Left ventricle myocardium inferior (tissue), 1 donor: Measurements from ENCODE around the gene TESPA1. TPM values are rescaled to one million over a fixed set of nuclear protein-coding genes. Genes with fewer than 3 reads are reported as not detected.

ENCODE experiments used
- DNase-seq: peaks from one replicate; pipeline ENCODE4 v3.0.0-alpha.2; 2020
- H3K27ac ChIP-seq: fragments of 200-600 bp; replicated peaks from 2 replicates; pipeline ENCODE4 v1.8.0; 2021
- H3K27me3 ChIP-seq: fragments of 200-600 bp; 2 replicates; pipeline ENCODE4 v1.8.0; 2021; ENCODE audit warnings: low read depth
- H3K36me3 ChIP-seq: fragments of 200-600 bp; 2 replicates; pipeline ENCODE4 v1.8.0; 2021
- H3K4me1 ChIP-seq: fragments of 200-600 bp; 2 replicates; pipeline ENCODE4 v1.8.0; 2021
- H3K4me3 ChIP-seq: fragments of 200-600 bp; 2 replicates; pipeline ENCODE4 v1.8.0; 2021; ENCODE audit warnings: mild to moderate bottlenecking, moderate library complexity
- H3K9me3 ChIP-seq: fragments of 200-600 bp; replicated peaks from 2 replicates; pipeline ENCODE4 v1.8.0; 2021
- intact Hi-C: fragments of 100-400 bp; cut with micrococcal nuclease; formaldehyde crosslinking; loops from one replicate; pipeline ENCODE4 v1.11.0; 2022
- total RNA-seq: library from RNA; stranded (reverse); fragmentation: NEBNext Ultra II Directional; extraction: Animal tissue kit (Norgen Biotek cat#: 25700); gene quantifications from one replicate; pipeline ENCODE4 v1.2.1, GENCODE V29; 2021
- TF ChIP-seq, protein P1 (sequence below): fragments of 200-600 bp; IDR thresholded peaks from 2 replicates; pipeline ENCODE4 v1.8.0; 2021; ENCODE audit warnings: antibody characterized with exemption, mild to moderate bottlenecking, borderline replicate concordance
- donor health status: DM: no; HTN: yes; CAD: no; lungs with severe emphysema.

The TESPA1 gene
- total RNA-seq, 1 donor from 2014 or later: 0.27 TPM

DNA sequence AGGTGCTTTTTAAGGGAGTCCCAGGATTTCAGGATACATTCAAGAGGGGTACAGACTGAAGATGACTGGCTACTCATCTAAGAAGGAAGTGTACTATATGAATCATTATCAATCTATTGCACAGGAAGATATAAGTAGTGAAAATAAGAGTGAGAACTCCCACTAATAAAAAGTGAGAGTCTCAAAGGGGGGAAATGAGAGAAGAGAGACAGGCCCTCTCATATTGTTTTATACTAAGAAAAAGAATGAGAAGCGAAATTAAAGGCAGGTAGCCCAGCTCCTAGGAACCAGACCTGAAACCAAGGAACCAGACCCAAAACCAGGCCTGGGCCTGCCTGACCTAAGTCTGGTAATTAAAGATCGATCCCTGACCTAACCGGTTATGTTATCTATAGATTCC lies 54.6 kb downstream of the TESPA1 start:
- peaks cover 19% of the 10 kb centered on the region for H3K9me3 ChIP-seq
- no peak overlapping the region for H3K4me3 ChIP-seq
- intact Hi-C loops: no loop called here
- no peaks in the 10 kb centered on the region for H3K4me1 ChIP-seq
- no peak overlapping the region for H3K27ac ChIP-seq
- H3K27me3 ChIP-seq: no peaks in the 10 kb centered on the region
- TF ChIP-seq, protein P1, sequence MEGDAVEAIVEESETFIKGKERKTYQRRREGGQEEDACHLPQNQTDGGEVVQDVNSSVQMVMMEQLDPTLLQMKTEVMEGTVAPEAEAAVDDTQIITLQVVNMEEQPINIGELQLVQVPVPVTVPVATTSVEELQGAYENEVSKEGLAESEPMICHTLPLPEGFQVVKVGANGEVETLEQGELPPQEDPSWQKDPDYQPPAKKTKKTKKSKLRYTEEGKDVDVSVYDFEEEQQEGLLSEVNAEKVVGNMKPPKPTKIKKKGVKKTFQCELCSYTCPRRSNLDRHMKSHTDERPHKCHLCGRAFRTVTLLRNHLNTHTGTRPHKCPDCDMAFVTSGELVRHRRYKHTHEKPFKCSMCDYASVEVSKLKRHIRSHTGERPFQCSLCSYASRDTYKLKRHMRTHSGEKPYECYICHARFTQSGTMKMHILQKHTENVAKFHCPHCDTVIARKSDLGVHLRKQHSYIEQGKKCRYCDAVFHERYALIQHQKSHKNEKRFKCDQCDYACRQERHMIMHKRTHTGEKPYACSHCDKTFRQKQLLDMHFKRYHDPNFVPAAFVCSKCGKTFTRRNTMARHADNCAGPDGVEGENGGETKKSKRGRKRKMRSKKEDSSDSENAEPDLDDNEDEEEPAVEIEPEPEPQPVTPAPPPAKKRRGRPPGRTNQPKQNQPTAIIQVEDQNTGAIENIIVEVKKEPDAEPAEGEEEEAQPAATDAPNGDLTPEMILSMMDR: no peak
- no peaks in the 10 kb centered on the region for H3K36me3 ChIP-seq
- no peak for DNase-seq

DNA sequence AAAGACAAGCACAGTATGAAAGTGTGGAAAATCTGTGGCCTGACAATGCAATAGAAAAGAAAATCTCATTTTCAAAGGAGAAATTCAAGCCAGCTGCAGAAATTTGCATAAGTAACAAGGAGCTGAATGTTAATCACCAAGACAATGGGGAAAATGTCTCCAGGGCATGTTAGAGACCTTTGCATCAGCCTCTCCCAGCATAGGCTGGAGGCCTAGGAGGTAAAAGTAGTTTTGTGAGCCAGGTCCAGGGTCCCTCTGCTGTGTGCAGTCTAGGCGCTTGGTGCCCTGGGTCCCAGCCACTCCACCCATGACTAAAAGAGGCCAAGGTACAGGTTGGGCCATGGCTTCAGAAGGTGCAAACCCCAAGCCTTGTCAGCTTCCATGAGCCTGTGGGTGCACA lies 58.3 kb downstream of the TESPA1 start:
- intact Hi-C loops: no loop called here
- H3K9me3 ChIP-seq: peaks cover 19% of the 10 kb centered on the region
- H3K4me3 ChIP-seq: no peak overlapping the region
- no peak for DNase-seq
- H3K36me3 ChIP-seq: no peaks in the 10 kb centered on the region
- TF ChIP-seq, protein P1: no peak
- no peak overlapping the region for H3K27ac ChIP-seq
- H3K4me1 ChIP-seq: no peaks in the 10 kb centered on the region
- H3K27me3 ChIP-seq: no peaks in the 10 kb centered on the region

DNA sequence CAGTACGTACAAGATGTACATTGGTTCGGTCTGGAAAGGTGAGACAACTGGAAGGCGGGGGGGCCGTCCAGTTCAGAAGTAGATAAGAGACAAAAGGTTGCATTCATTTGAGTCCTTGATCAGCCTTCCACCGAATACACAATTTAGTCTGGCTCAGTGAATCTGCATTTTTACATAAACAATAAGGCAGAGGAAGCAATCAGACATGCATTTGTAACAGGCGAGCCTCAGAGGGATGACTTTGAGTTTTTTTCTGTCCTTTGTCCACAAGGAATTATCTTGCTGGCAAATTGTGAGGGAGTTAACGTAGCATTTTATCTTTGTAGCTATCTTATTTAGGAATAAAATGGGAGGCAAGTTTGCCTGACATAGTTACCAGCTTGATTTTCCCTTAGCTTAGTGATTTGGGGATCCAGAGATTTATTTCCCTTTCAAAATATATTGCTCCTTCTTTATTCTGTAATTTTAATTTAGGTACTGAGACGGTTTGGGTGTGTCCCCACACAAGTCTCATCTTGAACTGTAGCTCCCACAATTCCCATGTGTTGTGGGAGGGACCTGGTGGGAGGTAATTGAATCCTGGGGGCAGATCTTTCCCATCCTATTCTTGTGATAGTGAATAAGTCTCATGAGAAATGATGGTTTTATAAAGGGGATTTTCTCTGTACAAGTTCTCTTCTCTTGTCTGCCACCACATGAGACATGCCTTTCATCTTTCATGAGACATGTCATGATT lies 59.4 kb downstream of the TESPA1 start:
- Histone ChIP-seq H3K9me3 (peaks cover 12% of the 10 kb centered on the region), H3K27me3 (no peaks in the 10 kb centered on the region), H3K4me1 (no peaks in the 10 kb centered on the region), H3K36me3 (no peaks in the 10 kb centered on the region), H3K27ac (no peak overlapping the region), H3K4me3 (no peak overlapping the region)
- DNase-seq: no peak
- intact Hi-C loops: no loop called here
- TF ChIP-seq, protein P1: no peak

DNA sequence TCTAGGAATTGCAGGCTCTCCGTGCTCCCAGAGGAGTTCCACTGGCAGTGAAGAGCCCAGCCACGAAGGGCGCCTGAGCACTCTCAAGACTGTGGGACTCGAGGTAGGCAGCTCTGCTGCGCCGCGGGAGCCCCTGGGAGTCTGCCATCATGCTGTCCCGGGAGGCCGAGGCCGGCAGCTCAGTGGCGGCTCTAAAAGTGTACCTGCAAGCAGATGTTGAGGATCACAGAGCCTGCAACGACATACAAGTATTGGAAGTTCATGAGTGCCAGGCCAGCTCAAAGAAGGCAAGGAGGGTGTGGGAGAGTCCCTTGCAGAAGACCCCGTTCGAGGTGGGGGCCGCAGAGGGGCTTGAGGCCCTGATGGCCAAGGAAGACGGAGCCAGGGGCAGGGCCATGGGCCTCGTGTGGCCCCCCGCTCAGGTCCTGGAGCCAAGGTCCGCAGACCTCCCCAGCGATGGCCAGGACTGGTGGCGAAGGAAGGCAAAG lies 67.5 kb downstream of the TESPA1 start:
- H3K4me1 ChIP-seq: no peaks in the 10 kb centered on the region
- H3K36me3 ChIP-seq: no peaks in the 10 kb centered on the region
- no peaks in the 10 kb centered on the region for H3K9me3 ChIP-seq
- no peak for DNase-seq
- intact Hi-C loops: no loop called here
- TF ChIP-seq, protein P1: no peak
- H3K27me3 ChIP-seq: peaks cover 10% of the 10 kb centered on the region
- H3K4me3 ChIP-seq: no peak overlapping the region
- no peak overlapping the region for H3K27ac ChIP-seq

Other genes starting within 250 kb of the TESPA1 start
- gene MUCL1, start 130.2 kb downstream of the TESPA1 start, total RNA-seq: not detected
- gene NEUROD4, start 35.2 kb upstream of the TESPA1 start, total RNA-seq: not detected
- not detected for gene OR9K2, start 141.6 kb upstream of the TESPA1 start, total RNA-seq
- gene OR10A7, start 236.3 kb upstream of the TESPA1 start, total RNA-seq: not detected